K562 (cell line): ENCODE results near the gene COA3. TPM values are rescaled to one million over a fixed set of nuclear protein-coding genes. Genes with fewer than 3 reads are reported as not detected.

Source experiments
- DIDO1 ChIP-seq: fragments of 450-650 bp; IDR thresholded peaks from 2 replicates; pipeline ENCODE4 v1.6.1; 2016; ENCODE audit warnings: low read depth, missing biosample characterization, missing genetic modification characterization
- PTTG1 ChIP-seq: fragments of 450-650 bp; IDR thresholded peaks from 2 replicates; pipeline ENCODE4 v1.6.1; 2016; ENCODE audit warnings: low read depth, mild to moderate bottlenecking, missing genetic modification characterization, missing compliant biosample characterization
- TEAD4 ChIP-seq, 2 experiments: sonication (generic) in 1 of 2; formaldehyde crosslinking in 1 of 2; IDR thresholded peaks; 2 replicates each; pipeline versions ENCODE4 v1.6.1 to v1.8.0; 2012 to 2022; ENCODE audit warnings: borderline replicate concordance in 1 of 2, inconsistent platforms in 1 of 2, low read length in 1 of 2, mild to moderate bottlenecking in 1 of 2, missing genetic modification reagents in 1 of 2
- polyA plus RNA-seq, 8 experiments: library from polyadenylated mRNA; depleted of rRNA in 4 of 8; stranded (reverse) in 5 of 8; unstranded in 3 of 8; fragments of >200 nt; fragmentation: Nextera tagmentation in 2 of 8; fragmentation: Illumina TruSeq in 1 of 8; extraction: Ambion mirVana in 2 of 8; extraction: Trizol in 1 of 8; gene quantifications; 2 replicates each; pipeline versions ENCODE4 v1.2.1 to v1.2.3, GENCODE V29; 2011 to 2014; ENCODE audit warnings: inconsistent platforms in 1 of 8, missing spikeins in 1 of 8
- total RNA-seq, 7 experiments: library from RNA; depleted of rRNA in 6 of 7; stranded (reverse); fragments of >200 nt in 6 of 7; fragmentation: Illumina TruSeq in 2 of 7; extraction: Trizol in 2 of 7; gene quantifications; 2 replicates each; pipeline versions ENCODE4 v1.2.1 to v1.2.3, GENCODE V29; 2011 to 2021; ENCODE audit warnings: low replicate concordance in 1 of 7
- TF ChIP-seq, protein P1 (sequence below): fragments of 450-650 bp; IDR thresholded peaks from 2 replicates; pipeline ENCODE4 v1.6.1; 2016; ENCODE audit warnings: low read depth
- TF ChIP-seq, protein P2 (sequence below): fragments of 450-650 bp; IDR thresholded peaks from 2 replicates; pipeline ENCODE4 v1.6.1; 2018; ENCODE audit not compliant: partially characterized antibody
- TF ChIP-seq, protein P3 (sequence below): fragments of 450-650 bp; IDR thresholded peaks from 2 replicates; pipeline ENCODE4 v1.6.1; 2016; ENCODE audit warnings: antibody characterized with exemption

The COA3 gene
- total and polyA plus RNA-seq, 9 of the 15 experiments (the other 6 are each of a cell fraction or from before 2014, with no cell fraction given) = 49.6 to 153 (median 61.4) TPM

DNA sequence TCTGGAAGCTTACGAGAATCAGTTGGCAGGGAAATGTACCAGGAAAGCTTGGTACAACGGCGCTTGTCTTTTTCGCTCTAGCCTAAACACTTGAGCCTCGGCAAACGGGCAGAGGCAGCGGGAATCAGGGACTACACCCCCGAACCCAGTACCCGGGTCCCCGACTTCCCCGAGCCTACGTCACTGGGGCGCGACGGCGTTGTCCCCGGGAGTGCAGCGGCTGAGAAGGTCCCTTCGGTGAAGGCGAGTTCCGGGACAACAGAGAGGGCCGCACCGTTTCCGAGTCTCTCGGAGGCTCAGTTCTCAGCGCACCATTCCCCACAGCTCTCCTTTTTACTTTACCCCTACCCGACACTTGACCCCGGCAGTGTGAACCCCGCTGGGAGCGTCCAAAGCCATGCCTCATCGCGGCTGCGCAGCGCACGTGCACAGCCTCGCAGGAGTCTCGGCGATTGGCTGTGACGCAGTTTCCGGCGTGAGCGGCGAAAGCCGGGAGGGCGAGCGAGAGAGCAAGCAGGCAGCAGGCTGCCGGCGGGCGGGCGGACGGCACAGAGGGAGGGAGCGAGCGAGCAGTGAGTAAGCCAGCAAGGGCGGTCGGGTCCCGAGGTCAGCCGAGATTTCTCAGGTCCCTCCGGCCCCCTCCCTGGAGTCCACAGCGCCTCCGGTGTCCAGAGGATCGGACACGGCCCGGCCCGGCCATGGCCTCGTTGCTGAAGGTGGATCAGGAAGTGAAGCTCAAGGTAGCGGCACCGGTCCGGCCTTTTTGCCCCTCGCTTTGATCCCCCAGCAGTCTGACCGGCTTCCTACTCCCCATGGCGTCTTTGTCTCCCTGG lies 34.6 kb upstream of the COA3 start, which contains the start of gene PSME3 (continued):
- TF ChIP-seq, protein P1, sequence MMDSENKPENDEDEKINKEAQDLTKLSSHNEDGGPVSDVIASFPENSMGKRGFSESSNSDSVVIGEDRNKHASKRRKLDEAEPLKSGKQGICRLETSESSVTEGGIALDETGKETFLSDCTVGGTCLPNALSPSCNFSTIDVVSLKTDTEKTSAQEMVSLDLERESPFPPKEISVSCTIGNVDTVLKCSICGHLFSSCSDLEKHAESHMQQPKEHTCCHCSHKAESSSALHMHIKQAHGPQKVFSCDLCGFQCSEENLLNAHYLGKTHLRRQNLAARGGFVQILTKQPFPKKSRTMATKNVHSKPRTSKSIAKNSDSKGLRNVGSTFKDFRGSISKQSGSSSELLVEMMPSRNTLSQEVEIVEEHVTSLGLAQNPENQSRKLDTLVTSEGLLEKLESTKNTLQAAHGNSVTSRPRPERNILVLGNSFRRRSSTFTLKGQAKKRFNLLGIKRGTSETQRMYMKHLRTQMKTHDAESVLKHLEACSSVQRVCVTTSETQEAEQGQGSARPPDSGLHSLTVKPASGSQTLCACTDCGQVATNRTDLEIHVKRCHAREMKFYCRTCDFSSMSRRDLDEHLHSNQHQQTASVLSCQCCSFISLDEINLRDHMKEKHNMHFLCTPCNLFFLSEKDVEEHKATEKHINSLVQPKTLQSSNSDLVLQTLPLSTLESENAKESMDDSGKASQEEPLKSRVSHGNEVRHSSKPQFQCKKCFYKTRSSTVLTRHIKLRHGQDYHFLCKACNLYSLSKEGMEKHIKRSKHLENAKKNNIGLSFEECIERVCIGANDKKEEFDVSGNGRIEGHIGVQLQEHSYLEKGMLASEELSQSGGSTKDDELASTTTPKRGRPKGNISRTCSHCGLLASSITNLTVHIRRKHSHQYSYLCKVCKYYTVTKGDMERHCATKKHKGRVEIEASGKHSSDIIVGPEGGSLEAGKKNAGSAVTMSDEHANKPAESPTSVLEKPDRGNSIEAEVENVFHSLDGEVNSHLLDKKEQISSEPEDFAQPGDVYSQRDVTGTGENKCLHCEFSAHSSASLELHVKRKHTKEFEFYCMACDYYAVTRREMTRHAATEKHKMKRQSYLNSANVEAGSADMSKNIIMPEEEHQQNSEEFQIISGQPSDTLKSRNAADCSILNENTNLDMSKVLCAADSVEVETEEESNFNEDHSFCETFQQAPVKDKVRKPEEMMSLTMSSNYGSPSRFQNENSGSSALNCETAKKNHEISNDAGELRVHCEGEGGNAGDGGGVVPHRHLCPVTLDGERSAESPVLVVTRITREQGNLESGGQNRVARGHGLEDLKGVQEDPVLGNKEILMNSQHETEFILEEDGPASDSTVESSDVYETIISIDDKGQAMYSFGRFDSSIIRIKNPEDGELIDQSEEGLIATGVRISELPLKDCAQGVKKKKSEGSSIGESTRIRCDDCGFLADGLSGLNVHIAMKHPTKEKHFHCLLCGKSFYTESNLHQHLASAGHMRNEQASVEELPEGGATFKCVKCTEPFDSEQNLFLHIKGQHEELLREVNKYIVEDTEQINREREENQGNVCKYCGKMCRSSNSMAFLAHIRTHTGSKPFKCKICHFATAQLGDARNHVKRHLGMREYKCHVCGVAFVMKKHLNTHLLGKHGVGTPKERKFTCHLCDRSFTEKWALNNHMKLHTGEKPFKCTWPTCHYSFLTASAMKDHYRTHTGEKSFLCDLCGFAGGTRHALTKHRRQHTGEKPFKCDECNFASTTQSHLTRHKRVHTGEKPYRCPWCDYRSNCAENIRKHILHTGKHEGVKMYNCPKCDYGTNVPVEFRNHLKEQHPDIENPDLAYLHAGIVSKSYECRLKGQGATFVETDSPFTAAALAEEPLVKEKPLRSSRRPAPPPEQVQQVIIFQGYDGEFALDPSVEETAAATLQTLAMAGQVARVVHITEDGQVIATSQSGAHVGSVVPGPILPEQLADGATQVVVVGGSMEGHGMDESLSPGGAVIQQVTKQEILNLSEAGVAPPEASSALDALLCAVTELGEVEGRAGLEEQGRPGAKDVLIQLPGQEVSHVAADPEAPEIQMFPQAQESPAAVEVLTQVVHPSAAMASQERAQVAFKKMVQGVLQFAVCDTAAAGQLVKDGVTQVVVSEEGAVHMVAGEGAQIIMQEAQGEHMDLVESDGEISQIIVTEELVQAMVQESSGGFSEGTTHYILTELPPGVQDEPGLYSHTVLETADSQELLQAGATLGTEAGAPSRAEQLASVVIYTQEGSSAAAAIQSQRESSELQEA = 0 out of 2 replicates have a peak, but pooled peaks have one; percentile 9
- TF ChIP-seq PTTG1 (tag) = no peak
- TF ChIP-seq, protein P2, sequence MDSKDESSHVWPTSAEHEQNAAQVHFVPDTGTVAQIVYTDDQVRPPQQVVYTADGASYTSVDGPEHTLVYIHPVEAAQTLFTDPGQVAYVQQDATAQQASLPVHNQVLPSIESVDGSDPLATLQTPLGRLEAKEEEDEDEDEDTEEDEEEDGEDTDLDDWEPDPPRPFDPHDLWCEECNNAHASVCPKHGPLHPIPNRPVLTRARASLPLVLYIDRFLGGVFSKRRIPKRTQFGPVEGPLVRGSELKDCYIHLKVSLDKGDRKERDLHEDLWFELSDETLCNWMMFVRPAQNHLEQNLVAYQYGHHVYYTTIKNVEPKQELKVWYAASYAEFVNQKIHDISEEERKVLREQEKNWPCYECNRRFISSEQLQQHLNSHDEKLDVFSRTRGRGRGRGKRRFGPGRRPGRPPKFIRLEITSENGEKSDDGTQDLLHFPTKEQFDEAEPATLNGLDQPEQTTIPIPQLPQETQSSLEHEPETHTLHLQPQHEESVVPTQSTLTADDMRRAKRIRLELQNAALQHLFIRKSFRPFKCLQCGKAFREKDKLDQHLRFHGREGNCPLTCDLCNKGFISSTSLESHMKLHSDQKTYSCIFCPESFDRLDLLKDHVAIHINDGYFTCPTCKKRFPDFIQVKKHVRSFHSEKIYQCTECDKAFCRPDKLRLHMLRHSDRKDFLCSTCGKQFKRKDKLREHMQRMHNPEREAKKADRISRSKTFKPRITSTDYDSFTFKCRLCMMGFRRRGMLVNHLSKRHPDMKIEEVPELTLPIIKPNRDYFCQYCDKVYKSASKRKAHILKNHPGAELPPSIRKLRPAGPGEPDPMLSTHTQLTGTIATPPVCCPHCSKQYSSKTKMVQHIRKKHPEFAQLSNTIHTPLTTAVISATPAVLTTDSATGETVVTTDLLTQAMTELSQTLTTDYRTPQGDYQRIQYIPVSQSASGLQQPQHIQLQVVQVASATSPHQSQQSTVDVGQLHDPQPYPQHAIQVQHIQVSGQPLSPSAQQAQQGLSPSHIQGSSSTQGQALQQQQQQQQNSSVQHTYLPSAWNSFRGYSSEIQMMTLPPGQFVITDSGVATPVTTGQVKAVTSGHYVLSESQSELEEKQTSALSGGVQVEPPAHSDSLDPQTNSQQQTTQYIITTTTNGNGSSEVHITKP = peak; percentile 91
- TF ChIP-seq, protein P3, sequence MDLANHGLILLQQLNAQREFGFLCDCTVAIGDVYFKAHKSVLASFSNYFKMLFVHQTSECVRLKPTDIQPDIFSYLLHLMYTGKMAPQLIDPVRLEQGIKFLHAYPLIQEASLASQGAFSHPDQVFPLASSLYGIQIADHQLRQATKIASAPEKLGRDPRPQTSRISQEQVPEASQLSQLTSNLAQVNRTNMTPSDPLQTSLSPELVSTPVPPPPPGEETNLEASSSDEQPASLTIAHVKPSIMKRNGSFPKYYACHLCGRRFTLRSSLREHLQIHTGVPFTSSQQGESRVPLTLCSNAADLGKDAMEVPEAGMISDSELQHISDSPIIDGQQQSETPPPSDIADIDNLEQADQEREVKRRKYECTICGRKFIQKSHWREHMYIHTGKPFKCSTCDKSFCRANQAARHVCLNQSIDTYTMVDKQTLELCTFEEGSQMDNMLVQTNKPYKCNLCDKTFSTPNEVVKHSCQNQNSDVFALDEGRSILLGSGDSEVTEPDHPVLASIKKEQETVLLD = peak; percentile 68; the same call in 1 of the 2 replicates
- TF ChIP-seq DIDO1 (tag) = peak; percentile 99
- no peak for TF ChIP-seq TEAD4 (IDR thresholded peaks at IDR 0.05; ENCODE audit: low read length)
- TF ChIP-seq TEAD4 (CRISPR knock-in tag; IDR thresholded peaks at IDR 0.05; ENCODE audit: borderline replicate concordance) = no peak
